ENCODE results near the gene USP35.

The USP35 gene

DNA sequence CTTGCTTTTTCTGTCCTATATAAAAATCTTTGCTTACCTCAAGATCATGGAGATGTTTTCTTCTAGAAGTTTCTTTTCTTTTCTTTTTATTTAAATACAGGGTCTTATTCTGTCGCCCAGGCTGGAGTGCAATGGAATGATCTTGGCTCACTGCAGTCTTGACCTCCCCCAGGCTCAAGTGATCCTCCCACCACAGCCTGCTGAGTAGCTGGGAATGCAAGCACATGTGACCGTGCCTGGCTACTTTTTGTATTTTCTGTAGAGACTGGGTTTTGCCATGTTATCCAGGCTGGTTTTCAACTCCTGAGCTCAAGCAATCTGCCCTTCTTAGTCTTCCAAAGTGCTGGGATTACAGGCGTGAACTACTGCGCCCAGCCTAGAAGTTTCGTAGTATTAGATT lies 45.3 kb downstream of the USP35 start:
- no peak for DNase-seq

DNA sequence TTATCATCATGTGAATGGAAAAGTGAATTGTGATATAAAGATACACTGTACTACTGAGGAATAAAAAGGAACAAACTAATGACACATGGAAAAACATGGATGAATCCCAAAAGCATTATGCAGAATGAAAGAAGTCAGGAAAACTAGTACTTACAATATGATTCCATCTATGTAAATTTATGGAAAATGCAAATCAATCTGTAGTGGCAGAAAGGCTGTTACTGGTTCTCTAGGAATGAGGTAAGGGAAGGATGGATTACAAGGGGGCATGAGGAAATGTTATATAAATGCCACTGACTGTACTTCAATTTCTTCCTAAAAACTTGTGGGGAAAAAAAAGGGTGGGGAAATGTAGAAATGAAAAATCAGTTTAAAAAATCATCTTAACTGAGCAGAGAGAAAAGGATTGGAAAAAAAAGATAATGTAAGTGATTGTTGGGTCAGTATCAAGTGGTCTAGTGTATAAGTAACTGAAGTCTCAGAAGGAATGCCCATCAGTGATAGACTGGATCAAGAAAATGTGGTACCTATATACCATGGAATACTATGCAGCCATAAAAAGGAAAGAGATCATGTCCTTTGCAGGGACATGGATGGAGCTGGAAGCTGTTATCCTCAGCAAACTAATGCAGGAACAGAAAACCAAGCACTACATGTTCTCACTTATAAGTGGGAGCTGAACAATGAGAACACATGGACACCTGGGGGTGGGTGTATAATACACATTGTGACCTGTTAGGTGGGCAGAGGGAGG lies 48.8 kb downstream of the USP35 start:
- DNase-seq, result no peak

DNA sequence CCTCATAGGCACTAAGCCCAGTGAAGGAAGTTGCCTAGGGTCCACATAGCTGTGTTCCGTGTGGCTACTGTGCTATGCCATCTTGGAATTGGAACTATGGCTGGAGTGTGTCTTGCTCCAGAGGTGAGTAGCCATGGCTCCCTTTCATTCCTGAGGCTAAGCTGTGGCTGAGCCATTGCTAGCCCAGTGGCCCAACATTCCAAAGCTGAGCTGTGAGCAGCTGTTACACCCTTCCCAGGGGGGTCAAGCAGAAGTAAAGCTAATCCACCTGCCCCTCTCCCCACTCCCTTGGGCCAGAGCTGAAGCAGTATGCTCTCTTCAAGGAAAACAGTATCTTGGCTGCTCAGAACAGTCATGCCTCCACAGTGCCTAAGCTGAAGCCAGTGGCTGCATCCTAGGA lies 51.1 kb downstream of the USP35 start:
- no peak for DNase-seq

DNA sequence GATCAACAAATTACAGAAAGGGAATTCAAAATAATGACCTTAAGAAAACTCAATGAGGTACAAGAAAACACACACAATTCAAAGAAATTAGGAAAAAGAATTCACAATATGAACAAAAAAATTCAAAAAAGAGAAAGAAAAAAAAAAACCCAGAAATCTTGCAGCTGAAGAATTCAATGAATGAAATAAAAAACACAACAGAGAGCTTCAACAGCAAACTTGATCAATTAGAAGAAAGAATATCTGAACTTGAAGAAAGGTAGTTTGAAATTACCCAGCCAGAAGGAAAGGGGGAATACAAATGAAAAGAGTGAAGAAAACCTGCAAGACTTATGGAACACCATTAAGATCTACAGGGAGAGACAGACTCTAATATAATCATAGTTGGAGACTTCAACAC lies 52.8 kb downstream of the USP35 start:
- no peak for DNase-seq

DNA sequence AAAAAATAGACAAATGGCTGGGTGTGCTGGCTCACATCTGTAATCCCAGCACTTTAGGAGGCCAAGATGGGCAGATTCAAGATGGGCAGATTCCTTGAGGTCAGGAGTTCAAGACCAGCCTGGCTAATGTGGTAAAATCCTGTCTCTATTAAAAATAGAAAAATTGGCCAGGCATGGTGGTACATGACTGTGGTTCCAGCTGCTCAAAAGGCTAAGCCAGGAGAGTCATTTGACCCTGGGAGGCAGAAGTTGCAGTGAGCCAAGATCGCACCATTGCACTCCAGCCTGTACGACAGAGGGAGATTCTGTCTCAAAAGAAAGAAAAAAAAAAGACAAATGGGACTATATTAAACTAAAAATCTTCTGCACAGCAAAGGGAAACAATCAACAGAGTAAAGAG lies 55.4 kb downstream of the USP35 start:
- no peak for DNase-seq

DNA sequence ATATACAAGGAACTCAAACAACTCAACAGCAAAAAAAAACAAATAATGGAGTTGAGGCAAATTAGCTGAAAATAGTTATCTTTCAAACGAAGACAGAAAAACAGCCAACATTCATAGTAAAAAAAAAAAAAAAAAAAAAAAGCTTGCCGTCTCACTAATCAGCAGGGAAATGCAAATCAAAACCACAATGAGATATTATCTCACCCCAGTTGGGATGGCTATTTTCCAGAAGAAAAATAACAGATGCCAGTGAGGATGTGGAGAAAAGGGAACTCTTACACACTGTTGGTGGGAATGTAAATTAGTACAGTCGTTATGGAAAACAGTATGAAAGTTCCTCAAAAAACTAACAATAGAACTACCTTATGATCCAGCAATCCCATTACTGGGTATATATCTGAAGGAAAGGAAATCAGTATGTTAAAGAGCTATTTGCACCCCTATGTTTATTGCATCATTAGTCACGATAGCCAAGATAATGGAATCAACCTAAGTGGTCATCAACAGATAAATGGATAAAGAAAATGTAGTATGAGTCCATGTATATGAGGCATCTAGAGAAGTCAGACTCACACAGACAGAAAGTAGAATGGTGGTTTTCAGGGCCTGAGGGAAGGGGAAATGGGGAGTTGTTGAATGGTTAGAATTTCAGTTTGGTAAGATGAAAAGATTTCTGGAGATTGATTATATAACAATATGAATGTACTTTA lies 56.0 kb downstream of the USP35 start:
- DNase-seq, result no peak

DNA sequence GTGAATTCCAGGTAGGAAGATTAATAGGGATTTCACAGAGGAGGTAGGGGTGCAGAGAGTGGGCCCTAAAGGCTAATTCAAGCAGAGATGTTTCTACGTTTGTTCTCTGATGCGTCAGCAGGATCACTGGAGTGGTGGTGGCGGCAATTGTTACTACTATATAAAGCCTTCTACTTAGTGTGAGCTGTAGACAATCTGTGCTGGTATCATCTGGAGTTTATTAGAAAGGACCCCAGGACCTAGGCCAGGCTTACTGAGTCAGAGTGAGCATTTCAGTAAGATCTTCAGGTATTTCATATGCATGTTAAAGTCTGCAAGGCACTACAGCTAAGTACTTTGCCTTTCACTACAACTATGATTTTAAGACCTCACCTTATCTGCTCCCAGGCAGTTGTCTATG lies 59.5 kb downstream of the USP35 start:
- DNase-seq, result no peak

DNA sequence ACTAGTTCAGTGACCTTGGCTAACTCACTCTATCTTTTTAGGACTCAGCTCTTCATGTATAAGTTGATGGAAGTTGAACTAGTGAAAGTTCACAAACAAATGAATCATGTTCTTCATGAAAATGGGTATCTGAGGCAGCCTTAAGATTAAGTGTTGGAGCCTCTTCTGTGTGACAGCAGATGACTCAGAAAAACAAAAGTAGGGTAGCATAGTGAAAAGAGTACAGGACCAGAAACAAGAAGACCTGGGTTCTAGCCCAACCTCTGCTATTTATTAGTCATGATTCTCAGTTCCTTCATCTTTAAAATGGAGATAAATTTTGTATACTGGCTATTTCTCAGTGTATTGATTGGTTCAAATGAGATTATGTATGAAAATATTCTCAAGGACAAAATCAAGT lies 60.2 kb downstream of the USP35 start:
- DNase-seq, result no peak

DNA sequence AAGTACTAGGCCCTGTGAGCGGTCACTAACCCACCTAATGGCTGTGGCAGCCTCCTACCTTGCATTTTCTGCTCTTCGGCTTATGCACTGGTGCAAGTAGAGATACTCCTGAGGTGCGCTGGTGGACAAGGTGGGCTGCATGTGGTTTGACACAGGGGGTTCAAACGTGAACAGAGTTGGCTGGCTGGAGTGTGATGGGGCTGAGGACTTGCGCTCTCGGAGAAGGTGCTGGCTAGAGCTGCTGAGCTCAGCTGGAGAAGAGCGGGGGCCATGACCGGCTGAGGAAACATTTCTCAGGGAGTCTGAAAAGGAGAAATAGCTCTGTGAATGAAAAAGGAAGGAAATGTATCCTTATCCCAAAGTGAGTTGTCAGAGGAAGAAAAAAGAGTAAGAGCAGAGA lies 61.4 kb downstream of the USP35 start:
- DNase-seq, result no peak

DNA sequence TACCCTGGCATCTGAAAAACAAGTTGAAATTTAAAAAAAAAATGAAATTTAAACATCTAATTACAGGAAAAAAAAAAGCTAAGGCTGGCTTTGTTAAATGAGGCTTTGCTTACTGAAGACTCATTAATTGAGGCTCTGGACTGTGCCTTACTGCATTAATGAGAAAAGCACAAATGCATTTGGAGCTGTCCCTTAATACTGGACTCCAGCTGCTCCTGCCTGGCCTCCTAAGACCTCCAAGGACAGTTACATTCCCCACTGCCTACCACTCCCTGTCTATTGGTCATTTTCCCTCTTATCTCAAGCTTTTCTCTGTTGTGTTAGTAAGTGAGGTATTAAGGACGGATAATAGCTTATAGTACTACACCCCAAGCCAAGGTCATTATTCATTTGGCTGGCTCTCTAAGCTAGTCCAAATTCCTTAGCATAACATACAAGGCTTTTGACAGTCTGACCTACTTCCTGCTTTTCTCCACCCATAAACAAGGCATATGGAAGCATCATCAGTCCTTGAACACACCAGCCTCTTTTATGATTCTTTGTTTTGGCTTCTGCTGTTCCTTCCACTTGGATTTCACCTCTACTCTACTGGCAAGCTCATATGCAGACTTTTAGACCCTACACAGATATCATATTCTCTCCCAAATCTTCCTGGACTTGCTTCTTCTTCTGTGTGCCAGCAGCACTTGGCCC lies 62.5 kb downstream of the USP35 start:
- DNase-seq, result no peak

DNA sequence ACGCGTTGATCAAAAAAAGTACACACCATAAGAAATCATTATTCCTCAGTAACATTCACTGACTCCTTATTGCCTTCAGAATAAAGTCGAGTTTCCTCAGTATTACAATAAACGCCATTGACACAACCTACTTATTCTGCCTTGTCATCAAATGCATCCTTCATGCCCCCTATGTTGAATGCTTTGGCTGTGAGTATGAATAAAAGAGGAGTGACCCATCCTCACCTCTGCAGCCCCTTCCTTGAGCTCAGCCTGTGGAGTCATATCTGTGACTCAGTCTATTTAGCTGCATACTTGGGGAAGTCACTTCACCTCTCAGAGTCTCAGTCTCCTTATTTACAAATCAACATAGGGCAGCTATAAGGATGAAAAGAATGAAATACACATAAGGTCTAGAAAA lies 65.1 kb downstream of the USP35 start:
- DNase-seq, result no peak

DNA sequence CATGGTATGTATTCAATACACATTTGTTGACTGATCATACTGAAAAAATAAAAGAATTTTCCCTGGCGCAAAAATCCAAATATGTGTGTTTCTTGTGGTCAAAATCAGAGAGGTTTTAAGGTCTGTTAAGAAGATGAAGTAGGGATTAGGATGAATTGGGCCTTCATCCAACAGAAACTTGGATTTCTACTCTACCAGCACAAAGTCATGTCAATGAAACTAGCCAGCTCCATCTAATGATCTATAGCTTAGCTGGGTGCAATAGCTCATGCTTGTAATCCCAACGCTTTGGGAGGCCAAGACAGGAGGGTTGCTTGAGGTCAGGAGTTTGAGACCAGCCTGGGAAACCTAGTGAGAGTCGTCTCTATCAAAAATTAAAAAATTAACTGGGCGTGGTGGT lies 65.5 kb downstream of the USP35 start:
- no peak for DNase-seq

DNA sequence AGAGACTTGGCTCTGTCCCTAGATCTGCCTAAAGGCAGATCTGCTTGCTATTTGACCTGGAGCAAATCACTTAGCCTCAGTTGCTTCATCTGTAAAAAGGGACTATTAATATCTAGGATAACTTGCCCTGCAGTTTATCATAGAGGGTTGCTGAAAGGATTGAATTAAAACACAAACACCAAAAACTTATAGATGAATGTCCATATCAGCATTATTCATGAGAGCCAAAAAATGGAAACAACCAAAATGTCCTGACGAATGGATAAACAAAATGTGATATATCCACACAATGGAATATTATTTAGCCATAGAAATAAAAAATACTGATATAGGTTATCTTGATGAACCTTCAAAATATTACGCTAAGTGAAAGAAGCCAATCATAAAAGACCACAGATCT lies 67.2 kb downstream of the USP35 start:
- DNase-seq, result no peak

DNA sequence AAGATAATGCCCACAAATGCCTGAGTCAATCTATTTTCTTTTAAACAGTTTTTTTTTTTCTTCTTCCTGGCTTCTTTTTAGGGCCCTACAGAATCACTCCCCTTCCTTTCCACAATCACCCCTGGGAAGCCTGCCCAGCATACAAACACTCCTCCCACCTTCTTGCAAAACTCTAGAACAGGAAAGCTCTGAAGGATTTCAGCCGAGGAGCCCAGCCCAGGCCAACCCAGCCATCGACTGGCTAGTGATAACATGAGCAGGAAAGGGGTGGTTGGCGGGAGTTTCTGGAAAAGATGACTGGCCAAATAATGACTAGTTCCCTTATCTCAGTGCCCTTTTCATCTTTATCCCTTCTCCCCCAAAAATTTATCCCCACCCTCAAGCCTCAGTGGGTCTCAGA lies 68.2 kb downstream of the USP35 start:
- no peak for DNase-seq

DNA sequence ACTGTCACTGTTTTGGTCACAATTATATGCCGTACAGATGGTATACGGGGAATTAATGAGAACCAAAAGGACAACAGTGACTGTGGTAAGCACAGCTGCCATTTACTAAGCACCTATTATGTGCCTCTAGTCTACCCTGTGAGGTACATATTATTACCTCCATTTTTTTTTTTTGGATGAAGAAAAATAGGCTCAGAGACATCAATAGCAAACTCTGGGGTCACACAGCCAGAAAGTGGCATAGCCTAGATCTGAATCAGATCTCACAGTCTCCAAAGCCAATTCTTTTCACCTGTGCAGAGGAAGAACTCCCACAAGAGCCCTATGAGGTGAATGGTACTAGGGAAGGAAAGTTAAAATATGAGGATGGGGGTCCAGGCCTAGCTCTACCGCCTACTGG lies 68.9 kb downstream of the USP35 start:
- DNase-seq, result no peak

DNA sequence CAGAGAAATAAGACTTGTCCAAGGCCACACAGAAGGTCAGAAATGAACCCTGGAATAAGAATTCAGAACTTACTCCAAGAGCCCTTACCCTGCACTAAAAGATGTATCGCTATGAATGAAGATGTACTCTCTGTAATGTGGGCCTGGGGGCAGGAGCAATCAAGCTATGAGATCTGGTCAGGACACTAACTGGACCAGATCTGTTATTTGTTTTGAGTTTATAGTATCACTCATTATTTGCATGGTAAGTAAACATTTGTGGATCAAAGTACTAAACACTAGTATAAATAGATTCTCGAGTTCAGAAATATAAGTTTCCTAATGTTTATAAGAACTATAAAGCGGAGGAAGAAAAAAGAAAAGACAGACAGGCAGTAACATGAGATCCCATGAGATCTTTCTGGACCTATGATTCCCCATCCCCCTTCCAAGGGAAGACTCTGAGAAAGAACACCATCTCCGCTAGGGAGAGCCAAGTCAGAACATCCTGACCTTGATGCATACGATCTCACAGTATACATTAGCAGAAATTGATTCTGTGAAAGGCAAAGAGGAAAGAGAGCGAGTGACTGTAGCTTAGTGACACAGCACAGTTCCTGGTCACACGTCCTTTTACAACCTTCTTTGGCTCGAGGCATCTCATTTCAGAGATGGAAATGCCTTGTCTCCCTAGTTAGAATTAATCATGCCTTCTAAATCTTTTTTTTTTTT lies 71.2 kb downstream of the USP35 start:
- DNase-seq, result no peak

DNA sequence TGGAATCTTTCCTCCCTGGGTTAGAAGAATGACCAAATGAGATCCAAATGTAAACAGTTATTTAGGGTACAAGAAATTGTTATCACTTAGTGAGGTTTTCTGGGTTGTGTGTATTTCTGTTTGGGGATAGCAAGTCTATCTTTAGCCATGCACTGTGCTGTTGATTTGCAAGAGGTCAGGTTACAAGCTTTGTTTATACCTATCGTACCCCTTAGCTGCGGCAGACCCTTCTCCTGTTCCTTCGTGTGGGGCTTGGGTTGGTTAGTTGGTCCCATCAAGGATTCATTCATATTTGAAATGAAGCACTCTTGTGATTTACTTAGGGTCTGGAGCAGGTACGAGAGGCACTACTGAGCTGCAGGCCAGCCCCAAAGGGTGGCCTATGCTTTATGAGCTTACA lies 72.6 kb downstream of the USP35 start:
- no peak for DNase-seq

DNA sequence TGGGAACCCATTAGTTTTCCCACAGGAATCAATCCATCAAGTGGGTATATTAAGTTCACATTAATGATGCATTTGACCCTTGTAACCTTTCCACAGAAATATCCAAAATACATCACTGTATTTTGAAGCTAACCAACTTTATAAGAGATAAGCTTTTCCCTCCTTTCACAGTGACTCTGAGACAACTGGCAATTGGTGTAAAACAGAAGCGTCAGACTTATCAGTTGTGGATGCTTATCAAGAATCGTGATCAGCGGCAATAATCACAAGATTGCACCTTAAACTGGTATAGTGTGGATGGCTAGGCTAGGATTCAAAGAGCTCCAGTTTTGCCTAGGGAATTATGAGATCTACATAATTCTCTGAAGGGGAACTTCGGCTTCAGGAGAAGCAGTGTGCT lies 73.1 kb downstream of the USP35 start:
- DNase-seq, result no peak

DNA sequence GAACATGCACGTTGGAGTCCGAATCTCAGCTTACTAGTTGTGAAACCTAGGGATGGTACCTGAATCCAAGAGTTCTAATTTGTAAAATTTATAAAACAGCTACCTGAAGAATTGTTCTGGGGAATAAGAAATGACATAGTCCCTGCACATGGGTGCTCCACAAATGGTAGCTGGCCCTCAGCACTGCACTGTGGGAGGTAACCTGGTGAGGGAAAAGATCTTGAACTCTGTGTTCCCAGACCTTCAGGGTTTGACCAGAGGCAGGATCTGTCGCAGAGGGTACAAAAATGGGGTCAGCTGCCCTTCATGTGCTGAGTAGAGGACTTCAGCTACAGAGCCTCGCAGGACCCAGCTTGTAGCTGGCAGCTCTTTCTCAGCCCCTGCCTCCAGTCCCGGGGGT lies 73.5 kb downstream of the USP35 start:
- DNase-seq, result no peak

DNA sequence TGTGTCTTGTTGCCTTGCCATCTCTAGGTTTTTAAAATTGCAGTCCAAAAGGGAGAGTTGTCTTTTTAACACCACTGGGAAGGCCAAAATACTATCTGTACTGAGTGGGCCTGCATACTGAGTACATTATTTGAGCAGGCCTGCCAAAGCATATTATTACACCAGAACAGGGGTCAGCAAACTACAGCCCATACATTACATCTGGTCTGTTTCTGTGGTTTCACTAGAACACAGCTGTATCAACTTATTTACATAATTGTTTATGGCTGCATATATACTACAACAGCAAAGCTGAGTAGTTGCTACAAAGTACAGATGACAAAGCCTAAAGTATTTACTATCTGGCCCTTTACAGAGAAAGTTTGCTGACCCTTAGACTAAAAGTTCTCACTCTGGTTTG lies 74.0 kb downstream of the USP35 start:
- no peak for DNase-seq

All from activated CD4-positive, alpha-beta T cell treated with anti-CD3 and anti-CD28 coated beads, Interleukin-2, amount 50 U/mL, for 4 hours (primary cell).